OCI-LY1 (cell line): ENCODE data around the gene RAP1GDS1.

Experiments
- CTCF ChIP-seq: fragments of 200-600 bp; sonication (generic), shearing (Covaris generic); IDR thresholded peaks from 2 replicates; pipeline ENCODE4 v1.5.1; 2017; ENCODE audit warnings: mild to moderate bottlenecking, antibody characterized with exemption, low read length, moderate library complexity, mixed read lengths
- EZH2 ChIP-seq: fragments of 200-600 bp; sonication (generic), shearing (Covaris generic); IDR thresholded peaks from 2 replicates; pipeline ENCODE4 v1.8.0; 2017; ENCODE audit warnings: borderline replicate concordance, mixed run types, mild to moderate bottlenecking, antibody characterized with exemption, low read length, moderate library complexity, mixed read lengths

GRCh38 chr4:98476891-98477290 lies 215.7 kb downstream of the RAP1GDS1 start:
- TF ChIP-seq EZH2 (no peak), CTCF (no peak)
